ENCODE results near the gene IFIT2.
"Not testable (repeated sequence)": the region's sequence is repeated elsewhere in the genome, so short reads cannot be mapped to it uniquely, and the experiment has no call there.

The IFIT2 gene

GRCh38 chr10:89309156-89310055 lies 7.6 kb downstream of the IFIT2 start:
- DNase-seq: no peak

GRCh38 chr10:89310056-89310893 lies 8.4 kb downstream of the IFIT2 start:
- DNase-seq: no peak

GRCh38 chr10:89312973-89313372 lies 11.1 kb downstream of the IFIT2 start:
- no peak for DNase-seq

GRCh38 chr10:89314676-89315075 lies 12.8 kb downstream of the IFIT2 start:
- DNase-seq: no peak

- not testable (repeated sequence) for DNase-seq
Observed at GRCh38 chr10:89318047-89318446, 16.2 kb downstream of the IFIT2 start.

GRCh38 chr10:89325081-89325480 lies 23.2 kb downstream of the IFIT2 start:
- not testable (repeated sequence) for DNase-seq

- DNase-seq: not testable (repeated sequence)
Observed at GRCh38 chr10:89325856-89326255, 24.0 kb downstream of the IFIT2 start.

- DNase-seq: peak; percentile 96
Observed at GRCh38 chr10:89327803-89328441, 26.1 kb downstream of the IFIT2 start, which contains the start of gene IFIT3. IFIT3 (plus strand) TSS chr10:89327997; CDS start chr10:89328074, 77 bp downstream.

- DNase-seq: no peak
Observed at GRCh38 chr10:89329151-89329550, 27.3 kb downstream of the IFIT2 start.

GRCh38 chr10:89330014-89330413 lies 28.2 kb downstream of the IFIT2 start:
- not testable (repeated sequence) for DNase-seq

- DNase-seq: no peak
Observed at GRCh38 chr10:89330537-89331212, 28.8 kb downstream of the IFIT2 start.

- not testable (repeated sequence) for DNase-seq
Observed at GRCh38 chr10:89331487-89332122, 29.8 kb downstream of the IFIT2 start.

GRCh38 chr10:89332123-89332633 lies 30.3 kb downstream of the IFIT2 start:
- DNase-seq: peak; percentile 94

- DNase-seq: no peak
Observed at GRCh38 chr10:89335226-89335625, 33.4 kb downstream of the IFIT2 start.

- DNase-seq: no peak
Observed at GRCh38 chr10:89336241-89336640, 34.4 kb downstream of the IFIT2 start.

GRCh38 chr10:89337484-89337883 lies 35.6 kb downstream of the IFIT2 start:
- DNase-seq: no peak

GRCh38 chr10:89338713-89339112 lies 36.9 kb downstream of the IFIT2 start:
- no peak for DNase-seq

- no peak for DNase-seq
Observed at GRCh38 chr10:89339875-89340274, 38.0 kb downstream of the IFIT2 start.

- no peak for DNase-seq
Observed at GRCh38 chr10:89341649-89342048, 39.8 kb downstream of the IFIT2 start.

GRCh38 chr10:89342206-89342958 lies 40.5 kb downstream of the IFIT2 start:
- DNase-seq: peak; percentile 96

All from OCI-M1 (cell line).